Esophagus muscularis mucosa (tissue), 4 donors: ENCODE measurements around the gene NUP50. TPM values are rescaled to one million over a fixed set of nuclear protein-coding genes. Genes with fewer than 3 reads are reported as not detected.

ENCODE experiments used
- DNase-seq: peaks from one replicate; pipeline ENCODE4 v3.0.0-alpha.2; 2017; ENCODE audit errors: extremely low spot score
- H3K27ac ChIP-seq, 4 donors: fragments of 200-600 bp; sonication (generic); replicated peaks in 1 of 4; 1 replicate in 3 of 4; 2 replicates in 1 of 4; pipeline ENCODE4 v1.5.1; 2016 to 2019; ENCODE audit warnings: mild to moderate bottlenecking in 1 of 4
- H3K27me3 ChIP-seq, 4 donors: fragments of 200-600 bp; sonication (generic); one replicate each; pipeline versions ENCODE4 v1.5.1 to v1.6.0; 2016 to 2019
- H3K36me3 ChIP-seq, 4 donors: fragments of 200-600 bp; sonication (generic); one replicate each; pipeline ENCODE4 v1.5.1; 2016 to 2019
- H3K4me1 ChIP-seq, 4 donors: fragments of 200-600 bp; sonication (generic); one replicate each; pipeline ENCODE4 v1.5.1; 2016 to 2019
- H3K4me3 ChIP-seq, 4 donors: fragments of 200-600 bp; sonication (generic); 1 replicate in 2 of 4; 2 replicates in 2 of 4; pipeline ENCODE4 v1.5.1; 2016 to 2019; ENCODE audit warnings: mild to moderate bottlenecking in 4 of 4, moderate library complexity in 1 of 4
- H3K9me3 ChIP-seq, 4 donors: fragments of 200-600 bp; sonication (generic); 1 replicate in 3 of 4; 2 replicates in 1 of 4; pipeline ENCODE4 v1.5.1; 2016 to 2019
- CTCF ChIP-seq, 3 experiments: fragments of 200-600 bp in 2 of 3; fragments of 450-650 bp in 1 of 3; sonication (generic) in 2 of 3; IDR thresholded peaks; one replicate each; pipeline ENCODE4 v1.5.1; 2017 to 2019; ENCODE audit warnings: antibody characterized with exemption in 3 of 3, mild to moderate bottlenecking in 2 of 3, moderate library complexity in 1 of 3
- EP300 ChIP-seq: sonication (generic); formaldehyde crosslinking; IDR thresholded peaks from one replicate; pipeline ENCODE4 v1.6.1; 2017; ENCODE audit warnings: antibody characterized with exemption
- POLR2A ChIP-seq: fragments of 450-650 bp; IDR thresholded peaks from one replicate; pipeline ENCODE4 v1.6.1; 2017; ENCODE audit warnings: antibody characterized with exemption, moderate library complexity, mild to moderate bottlenecking, low read depth
- POLR2AphosphoS5 ChIP-seq, 2 donors: sonication (generic); formaldehyde crosslinking; IDR thresholded peaks; one replicate each; pipeline ENCODE4 v1.6.1; 2017; ENCODE audit warnings: antibody characterized with exemption in 2 of 2
- WGBS: methylation state at CpG from one replicate; pipeline ENCODE4 v1.1.5; 2018; 5-methylcytosine and 5-hydroxymethylcytosine counted together
- intact Hi-C: fragments of 100-400 bp; cut with DNase I; formaldehyde crosslinking; loops from one replicate; pipeline ENCODE4 v1.15.1; 2023
- small RNA-seq, 3 donors: library from RNA; depleted of rRNA; stranded (forward); fragments of <200 nt; gene quantifications; one replicate each; pipeline ENCODE3, GENCODE V24; 2016
- total RNA-seq, 4 donors: library from RNA; depleted of rRNA; stranded (reverse); fragments of >200 nt; gene quantifications; one replicate each; pipeline versions ENCODE4 v1.1.0 to v1.2.1, GENCODE V29; 2016

NUP50 gene
- total RNA-seq, 4 donors from 2014 or later, result 22.7 to 40.3 (median 30.0) TPM

GRCh38 chr22:45237065-45237990 is 73.6 kb downstream of the NUP50 start:
- Histone ChIP-seq H3K27ac (no peak overlapping the region), H3K27me3 (no peaks in the 10 kb centered on the region), H3K4me1 (peaks cover 13 to 62% (median 36%) of the 10 kb centered on the region in 4 donors), H3K9me3 (no peaks in the 10 kb centered on the region), H3K4me3 (no peak overlapping the region), H3K36me3 (peaks cover 0 to 23% (median 12%) of the 10 kb centered on the region in 4 donors)
- intact Hi-C loops, result no loop called here
- no peak for DNase-seq
- TF ChIP-seq POLR2A, result no peak
- no peak for TF ChIP-seq EP300
- TF ChIP-seq CTCF (IDR thresholded peaks at IDR 0.05), result no peak
- TF ChIP-seq POLR2AphosphoS5 (IDR thresholded peaks at IDR 0.05), result no peak
- 90% methylated on average over 14 of the region's 15 CpGs for WGBS

Small RNA genes lying within 50 kb of the gene (small RNA-seq; reads per million reads assigned to genes)
- gene MIR1249, result 0.68 to 1.5 (median 0.92) reads per million in 3 donors

Other genes starting within 250 kb of the NUP50 start
- gene PHF21B, start 153.9 kb upstream of the NUP50 start, total RNA-seq, result 1 to 10 TPM in 2 of 4 donors, under 1 TPM in 1, not detected in 1; 0.50 to 9.4 (median 1.8) TPM
- gene KIAA0930, start 77.0 kb downstream of the NUP50 start, total RNA-seq, result 10 to 100 TPM; 31.6 to 67.1 (median 46.8) TPM
- not detected for gene UPK3A, start 121.0 kb downstream of the NUP50 start, total RNA-seq
- gene FAM118A, start 146.0 kb downstream of the NUP50 start, total RNA-seq, result 10 to 100 TPM; 24.4 to 45.8 (median 32.1) TPM
- gene SMC1B, start 249.7 kb downstream of the NUP50 start, total RNA-seq, result under 1 TPM in 1 of 4 donors, not detected in 3; 0.13 TPM
- gene RIBC2, start 249.8 kb downstream of the NUP50 start, total RNA-seq, result not detected